LNCaP clone FGC (cell line): ENCODE measurements around the gene CCDC174.
A peak's percentile ranks its signal among the peaks of the same experiment; 100 is the strongest.
"Not testable (repeated sequence)": the region's sequence is repeated elsewhere in the genome, so short reads cannot be mapped to it uniquely, and the experiment has no call there.

Source experiments
- DNase-seq: peaks from one replicate; pipeline ENCODE4 v3.0.0-alpha.2; 2011; ENCODE audit warnings: low read depth
- H3K4me3 ChIP-seq: 2 replicates; pipeline ENCODE4 v1.5.1; 2011; ENCODE audit warnings: mild to moderate bottlenecking, low read depth, low read length, control low read depth
- CTCF ChIP-seq: IDR thresholded peaks from 2 replicates; pipeline ENCODE4 v1.5.1; 2012; ENCODE audit warnings: mild to moderate bottlenecking; ENCODE audit not compliant: control insufficient read depth, insufficient read depth; ENCODE audit errors: extremely low read depth

The CCDC174 gene

DNA sequence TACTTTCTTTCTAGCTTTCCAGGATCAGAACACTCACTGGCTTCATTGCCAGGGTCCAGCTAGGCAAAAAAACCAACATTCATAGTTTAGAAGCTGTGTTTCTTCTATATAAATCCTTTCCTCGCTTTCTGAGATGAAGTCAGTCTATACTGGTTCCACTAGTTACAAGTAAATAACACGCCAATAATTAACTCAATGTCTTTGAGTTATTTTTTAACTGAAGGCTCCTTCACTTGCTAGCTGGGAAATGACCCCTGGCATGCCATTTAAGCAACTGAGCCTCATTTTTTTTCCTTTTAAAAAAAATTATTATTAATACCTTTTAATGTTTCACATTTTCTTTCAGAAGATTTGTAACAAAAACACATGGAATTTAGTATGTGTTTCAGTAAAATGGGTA is 2.1 kb upstream of the CCDC174 start:
- no peak for DNase-seq
- no peak overlapping the region for H3K4me3 ChIP-seq
- TF ChIP-seq CTCF = no peak

DNA sequence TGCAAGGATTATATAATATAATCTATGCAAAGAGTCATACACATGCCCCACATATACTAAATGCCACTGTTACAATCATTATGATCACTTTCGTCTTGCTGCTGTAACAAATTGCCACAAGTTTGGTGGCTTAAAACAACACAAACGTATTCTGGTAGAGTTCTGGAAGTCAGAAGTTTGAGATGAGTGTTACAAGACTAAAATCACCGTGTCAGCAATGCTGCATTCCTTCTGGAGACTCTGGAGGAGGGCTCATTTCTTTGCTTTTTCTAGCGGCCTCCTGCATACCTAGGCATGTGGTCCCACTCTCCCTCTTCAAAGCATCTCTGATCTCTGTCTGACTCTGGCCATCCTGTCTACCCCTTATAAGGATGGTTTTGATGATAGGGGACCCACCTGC is 1.4 kb upstream of the CCDC174 start:
- H3K4me3 ChIP-seq = no peak overlapping the region; the same call in 1 of the 2 replicates
- TF ChIP-seq CTCF = no peak
- no peak for DNase-seq

DNA sequence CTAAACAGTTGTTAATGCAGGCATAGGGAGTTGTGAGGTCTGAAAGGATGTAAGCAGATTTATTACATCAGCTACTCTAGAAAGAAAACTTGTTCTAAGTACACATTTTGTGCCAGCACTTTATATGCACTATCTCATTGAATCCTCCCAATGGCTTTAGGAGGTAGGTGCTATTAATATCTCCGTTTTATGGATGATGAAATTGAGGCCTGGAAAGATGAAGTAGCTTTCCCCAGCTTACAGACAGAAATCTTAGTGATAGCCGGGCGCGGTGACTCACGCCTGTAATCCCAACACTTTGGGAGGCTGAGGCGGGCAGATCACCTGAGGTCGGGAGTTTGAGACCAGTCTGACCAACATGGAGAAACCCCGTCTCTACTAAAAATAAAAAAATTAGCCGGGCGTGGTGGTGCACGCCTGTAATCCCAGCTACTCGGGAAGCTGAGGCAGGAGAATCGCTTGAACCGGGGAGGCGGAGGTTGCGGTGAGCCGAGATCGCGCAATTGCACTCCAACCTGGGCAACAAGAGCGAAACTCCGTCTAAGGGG is 872 bp downstream of the CCDC174 start:
- not testable (repeated sequence) for DNase-seq
- H3K4me3 ChIP-seq = peak overlapping the region; percentile 66

DNA sequence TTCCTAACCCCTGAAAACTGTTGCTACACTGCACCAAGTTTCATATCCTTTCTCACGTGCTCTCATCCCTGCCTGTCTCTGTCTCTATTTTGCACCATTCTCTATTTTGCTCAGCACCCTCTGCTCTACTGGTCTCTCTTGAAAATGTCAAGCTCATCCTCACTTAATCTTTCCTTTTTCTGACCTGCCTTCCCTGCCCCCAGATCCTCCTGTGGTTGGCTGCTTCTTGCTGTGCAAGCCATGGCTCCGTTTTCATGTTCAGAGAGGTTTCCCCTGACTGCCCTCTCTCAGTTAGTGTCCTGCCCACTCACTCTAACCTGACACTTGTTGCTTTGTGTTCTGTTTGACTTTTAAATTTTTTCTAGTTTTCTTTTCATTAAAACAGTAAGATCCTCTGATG is 6.0 kb downstream of the CCDC174 start:
- no peak for DNase-seq
- H3K4me3 ChIP-seq = no peak overlapping the region
- no peak for TF ChIP-seq CTCF

- no peak overlapping the region for H3K4me3 ChIP-seq
- no peak for DNase-seq
- no peak for TF ChIP-seq CTCF
Measured at GRCh38 chr3:14658978-14659377, 7.4 kb downstream of the CCDC174 start.

DNA sequence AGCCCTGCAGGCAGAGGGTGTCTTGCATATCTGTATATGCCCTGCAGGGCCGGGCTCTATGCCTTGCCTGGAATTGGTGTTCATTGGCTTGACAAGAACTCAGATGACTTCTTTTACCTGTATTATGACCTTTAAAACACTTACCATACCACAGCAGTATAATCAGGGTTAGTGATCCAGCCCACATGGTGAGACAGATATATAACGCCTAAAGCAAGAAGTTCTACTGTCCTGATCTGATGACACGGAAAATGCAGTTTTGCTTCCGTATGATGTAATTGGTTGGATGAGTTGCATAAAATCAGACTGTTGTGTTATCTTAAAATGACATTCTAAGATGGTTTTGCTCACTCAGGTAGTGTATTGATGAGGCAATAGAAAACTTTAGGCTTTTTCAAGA is 9.4 kb downstream of the CCDC174 start:
- no peak for DNase-seq
- no peak overlapping the region for H3K4me3 ChIP-seq
- no peak for TF ChIP-seq CTCF

- DNase-seq = no peak
- TF ChIP-seq CTCF = no peak
- no peak overlapping the region for H3K4me3 ChIP-seq
Measured at GRCh38 chr3:14663396-14664135, 12.0 kb downstream of the CCDC174 start.
